Measurements from ENCODE around the gene FIGN.

DNA sequence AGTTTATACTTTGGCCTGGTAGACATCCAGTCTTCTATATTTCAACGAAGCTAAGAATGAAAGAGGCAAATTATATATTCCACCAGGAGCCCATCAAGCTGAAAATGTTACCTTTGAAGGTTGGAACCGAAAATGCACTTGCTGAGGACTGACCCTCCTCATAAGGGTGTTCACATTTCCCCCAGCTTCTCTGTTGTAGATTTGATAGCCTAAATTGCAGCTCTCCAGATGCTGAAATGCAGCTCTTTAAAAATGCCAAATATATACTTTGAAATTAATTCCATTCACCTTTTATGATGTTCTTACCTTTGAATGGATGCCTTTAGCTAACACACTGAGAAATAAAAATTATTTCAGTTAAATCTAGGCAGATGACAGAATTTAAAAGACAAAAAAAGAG, 1.8 kb upstream of the FIGN start:
- no peak for TF ChIP-seq POLR2A (IDR thresholded peaks at IDR 0.05; ENCODE audit: low read depth, low read length)
- TF ChIP-seq POLR2AphosphoS5 (IDR thresholded peaks at IDR 0.05; ENCODE audit: low read depth, low read length): no peak

Data from GM12892 (cell line).